Activated B cell treated with CpG ODN at 0.5 μM for 24 hours (primary cell): Measurements from ENCODE around the gene POC1B. TPM values are rescaled to one million over a fixed set of nuclear protein-coding genes. Genes with fewer than 3 reads are reported as not detected.

Source experiments
- ATAC-seq: fragments of 200-7000 bp; cut with Tn5 transposase; one replicate; pipeline ENCODE4 v1.10.0; 2021; ENCODE audit warnings: low read depth, mild to moderate bottlenecking, moderate library complexity
- CTCF ChIA-PET: fragments of 350-600 bp; sonication (Branson Sonifier 250); formaldehyde crosslinking; loops from one replicate; lab custom pipeline; 2021; ENCODE audit warnings: antibody characterized with exemption; lab: Charles Lee
- POLR2A ChIA-PET: fragments of 350-600 bp; sonication (Branson Sonifier 250); formaldehyde crosslinking; loops from one replicate; lab custom pipeline; 2021; ENCODE audit warnings: antibody characterized with exemption; lab: Charles Lee
- DNase-seq: peaks from one replicate; pipeline ENCODE4 v3.0.0; 2022
- H3K27ac Mint-ChIP-seq: one replicate; pipeline ENCODE4 v1.8.0; 2020; ENCODE audit warnings: mixed read lengths
- H3K27me3 Mint-ChIP-seq: one replicate; pipeline ENCODE4 v1.8.0; 2021; ENCODE audit warnings: mixed read lengths
- H3K36me3 Mint-ChIP-seq: one replicate; pipeline ENCODE4 v1.8.0; 2021; ENCODE audit warnings: low read depth, mixed read lengths
- H3K4me1 Mint-ChIP-seq: one replicate; pipeline ENCODE4 v1.8.0; 2021; ENCODE audit warnings: mixed read lengths
- H3K4me3 Mint-ChIP-seq: one replicate; pipeline ENCODE4 v1.8.0; 2020; ENCODE audit warnings: mild to moderate bottlenecking, mixed read lengths
- H3K9me3 Mint-ChIP-seq: one replicate; pipeline ENCODE4 v1.8.0; 2020; ENCODE audit warnings: mixed read lengths
- CTCF ChIP-seq: fragments of 200-600 bp; IDR thresholded peaks from one replicate; pipeline ENCODE4 v1.8.0; 2022; ENCODE audit warnings: antibody characterized with exemption, mild to moderate bottlenecking
- intact Hi-C: fragments of 100-400 bp; cut with micrococcal nuclease; formaldehyde crosslinking; loops from one replicate; pipeline ENCODE4 v1.15.1; 2024
- total RNA-seq: library from RNA; stranded (reverse); gene quantifications from 2 replicates; pipeline ENCODE4 v1.2.3, GENCODE V29; 2022

The POC1B gene
- total RNA-seq, 1 donor from 2014 or later = 27.3 TPM

DNA sequence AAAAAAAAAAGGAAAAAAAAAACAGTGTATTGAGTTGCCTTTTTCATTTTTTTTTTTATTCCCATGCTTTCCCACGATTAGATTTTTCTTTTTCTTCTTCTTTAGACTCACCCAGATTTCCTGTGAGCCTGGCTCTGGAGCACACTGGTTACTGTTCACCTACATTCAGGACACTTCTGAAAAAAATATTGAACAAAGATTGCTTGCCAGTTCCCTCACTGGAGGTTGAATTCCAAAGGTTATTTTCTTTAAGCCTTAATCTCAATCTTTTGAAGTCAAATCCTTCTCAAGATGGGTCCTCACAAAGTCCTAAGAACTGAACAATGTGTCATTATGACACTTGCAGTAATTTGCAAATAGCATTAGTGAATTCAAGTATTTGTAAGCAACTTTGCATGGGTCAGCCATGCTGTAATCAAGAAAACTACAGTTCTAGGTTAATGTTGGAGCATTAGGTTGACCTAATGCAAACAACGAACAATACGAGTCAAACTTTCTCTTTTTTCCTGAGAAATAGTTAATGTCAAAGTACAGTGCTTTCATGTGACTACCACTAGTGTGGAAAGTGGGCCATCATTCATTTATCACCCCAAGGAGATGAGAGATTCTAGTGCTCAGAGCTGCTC is 124.3 kb downstream of the POC1B start:
- H3K4me1 Mint-ChIP-seq = peaks cover 7% of the 10 kb centered on the region
- DNase-seq (no peak), ATAC-seq (no peak)
- H3K4me3 Mint-ChIP-seq = no peak overlapping the region
- no peak overlapping the region for H3K27ac Mint-ChIP-seq
- no peaks in the 10 kb centered on the region for H3K27me3 Mint-ChIP-seq
- ChIA-PET CTCF (no interaction called here), POLR2A (no interaction called here)
- H3K36me3 Mint-ChIP-seq = no peaks in the 10 kb centered on the region
- no peak for TF ChIP-seq CTCF
- intact Hi-C loops = no loop called here
- H3K9me3 Mint-ChIP-seq = no peaks in the 10 kb centered on the region

DNA sequence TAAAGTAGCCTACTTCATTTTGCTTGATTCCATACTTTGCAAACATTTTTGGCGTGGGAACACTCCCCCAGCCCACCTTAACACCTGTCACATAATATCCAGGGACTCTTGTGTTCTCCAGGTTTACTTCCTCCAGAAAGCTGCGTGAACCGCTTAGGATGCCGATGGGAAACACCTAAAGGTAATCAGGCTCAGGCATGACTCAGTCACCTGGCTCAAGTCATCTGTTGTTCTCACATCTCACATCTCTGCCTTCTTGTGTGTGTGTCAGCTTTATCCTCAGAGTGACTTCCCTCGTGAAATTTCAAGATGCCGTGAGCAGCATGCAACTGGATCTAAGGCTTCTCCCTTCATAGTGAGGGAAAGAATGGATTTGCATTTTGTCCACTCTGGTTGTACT is 125.4 kb downstream of the POC1B start:
- H3K36me3 Mint-ChIP-seq = no peaks in the 10 kb centered on the region
- CTCF ChIA-PET = no interaction called here
- DNase-seq (no peak), ATAC-seq (no peak)
- H3K27me3 Mint-ChIP-seq = no peaks in the 10 kb centered on the region
- TF ChIP-seq CTCF = no peak
- POLR2A ChIA-PET = no interaction called here
- no peak overlapping the region for H3K4me3 Mint-ChIP-seq
- peaks cover 7% of the 10 kb centered on the region for H3K4me1 Mint-ChIP-seq
- intact Hi-C loops = no loop called here
- H3K9me3 Mint-ChIP-seq = no peaks in the 10 kb centered on the region
- no peak overlapping the region for H3K27ac Mint-ChIP-seq

DNA sequence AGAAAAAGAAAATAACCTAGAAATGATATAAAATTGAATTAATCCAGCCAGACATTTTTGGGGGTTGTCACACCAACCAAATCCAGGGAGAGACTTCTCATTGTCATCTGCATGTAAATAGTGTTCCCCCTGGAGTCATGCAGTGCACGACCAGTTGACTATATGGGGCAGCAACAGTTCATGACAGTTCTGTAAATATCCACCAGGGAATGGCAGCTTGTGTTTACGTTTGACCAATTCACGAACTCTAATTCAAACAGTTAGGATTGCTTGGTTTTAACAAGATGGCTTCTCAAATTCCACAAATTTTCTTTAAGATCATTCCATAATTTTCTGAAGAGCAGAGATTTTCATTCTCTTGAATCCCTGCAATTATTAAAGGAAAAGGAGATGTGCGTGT is 130.1 kb downstream of the POC1B start:
- Mint-ChIP-seq H3K36me3 (no peaks in the 10 kb centered on the region), H3K27ac (no peak overlapping the region), H3K4me3 (no peak overlapping the region), H3K9me3 (no peaks in the 10 kb centered on the region), H3K27me3 (no peaks in the 10 kb centered on the region), H3K4me1 (peaks cover 8% of the 10 kb centered on the region)
- ChIA-PET CTCF (no interaction called here), POLR2A (no interaction called here)
- intact Hi-C loops = no loop called here
- ATAC-seq (no peak), DNase-seq (no peak)
- TF ChIP-seq CTCF = no peak

- POLR2A ChIA-PET = no interaction called here
- intact Hi-C loops = no loop called here
- CTCF ChIA-PET = no interaction called here
- Mint-ChIP-seq H3K4me3 (no peak overlapping the region), H3K36me3 (no peaks in the 10 kb centered on the region), H3K27me3 (no peaks in the 10 kb centered on the region), H3K9me3 (no peaks in the 10 kb centered on the region), H3K27ac (no peak overlapping the region), H3K4me1 (peaks cover 17% of the 10 kb centered on the region)
- ATAC-seq = no peak
- TF ChIP-seq CTCF = no peak
- no peak for DNase-seq
These were observed 132.2 kb downstream of the POC1B start for GRCh38 chr12:89393551-89394121.

- CTCF ChIA-PET = no interaction called here
- no peak overlapping the region for H3K4me3 Mint-ChIP-seq
- H3K4me1 Mint-ChIP-seq = peaks cover 10% of the 10 kb centered on the region
These were observed 133.5 kb downstream of the POC1B start for GRCh38 chr12:89392391-89392790.

More at GRCh38 chr12:89392391-89392790, 133.5 kb downstream of the POC1B start:
- H3K36me3 Mint-ChIP-seq = no peaks in the 10 kb centered on the region
- intact Hi-C loops = no loop called here
- no peak for TF ChIP-seq CTCF
- H3K9me3 Mint-ChIP-seq = no peaks in the 10 kb centered on the region
- POLR2A ChIA-PET = no interaction called here
- H3K27me3 Mint-ChIP-seq = no peaks in the 10 kb centered on the region
- no peak overlapping the region for H3K27ac Mint-ChIP-seq
- DNase-seq (no peak), ATAC-seq (no peak)
